ENCODE results near the gene SLC12A7.
A peak's percentile ranks its signal among the peaks of the same experiment; 100 is the strongest.

The SLC12A7 gene

DNA sequence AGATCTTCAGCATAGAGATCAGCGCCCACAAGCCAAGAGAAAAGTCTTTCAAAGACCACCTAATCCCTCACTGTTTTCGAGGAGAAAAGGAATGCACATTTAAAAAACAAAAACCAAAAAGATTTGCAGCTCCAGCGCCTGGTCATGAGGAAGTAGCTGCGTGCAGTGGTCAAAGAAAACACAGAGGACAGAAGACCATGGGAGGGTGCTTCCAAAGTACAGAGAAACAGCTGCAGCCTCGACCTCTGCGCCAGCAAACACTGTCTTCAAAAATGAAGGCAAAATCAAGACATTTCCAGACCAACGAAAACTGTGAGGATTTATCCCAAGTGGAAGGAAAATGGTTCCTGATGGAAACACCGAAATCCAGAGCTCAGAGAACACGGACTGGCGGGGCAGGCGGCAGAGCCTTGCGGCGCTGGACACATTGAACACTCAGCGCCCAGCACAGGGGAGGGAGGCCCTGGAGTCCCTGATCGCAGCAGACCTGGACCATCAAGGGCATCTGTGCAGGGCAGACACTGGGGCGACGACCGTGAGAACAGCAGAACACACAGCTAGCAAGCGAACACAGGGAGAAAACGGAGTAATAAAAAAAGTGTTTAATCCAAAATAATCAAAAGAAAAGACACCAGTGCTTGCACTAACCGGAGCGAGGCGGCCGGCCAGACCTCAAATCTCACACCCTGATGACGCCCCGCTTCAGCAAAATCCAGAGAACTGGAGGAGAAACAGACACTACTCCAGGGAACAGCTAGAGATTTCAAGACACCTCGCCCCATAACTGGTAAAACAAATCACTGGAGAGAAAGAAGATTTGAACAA lies 12.6 kb upstream of the SLC12A7 start:
- DNase-seq: no peak

DNA sequence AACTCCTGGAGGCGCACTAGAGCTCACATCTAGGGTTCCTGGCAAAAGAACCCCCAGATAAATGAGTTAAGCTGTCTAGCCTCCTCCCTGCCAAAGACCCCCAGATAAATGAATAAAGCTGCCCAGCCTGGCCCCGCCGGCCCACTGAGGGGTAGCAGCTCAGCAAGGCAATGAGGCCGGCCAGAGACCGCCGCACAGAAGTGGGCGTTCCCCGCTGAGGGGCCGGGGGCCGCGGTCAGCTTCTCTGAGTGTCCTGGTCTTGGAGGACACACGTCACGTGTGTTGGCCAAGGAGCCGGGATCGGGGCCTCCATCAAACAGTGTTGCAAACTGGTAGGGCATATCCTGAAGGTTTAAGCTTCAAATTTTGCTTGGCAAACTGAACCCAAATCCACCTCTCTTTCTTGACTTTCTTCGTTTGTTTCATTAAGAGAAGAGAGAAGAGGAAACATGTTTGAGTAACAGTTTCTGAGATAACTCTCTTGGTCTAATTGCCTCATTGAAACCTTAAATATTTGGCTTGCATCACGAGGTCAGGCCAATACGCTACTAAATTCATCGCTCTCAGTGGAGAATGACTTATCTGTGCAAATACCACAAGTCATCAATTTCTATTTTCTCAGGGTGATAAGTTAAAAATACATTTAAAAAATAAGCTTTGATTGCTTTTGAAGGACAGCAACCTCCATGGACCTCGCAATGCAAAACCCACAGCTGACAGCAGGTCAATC lies 11.7 kb upstream of the SLC12A7 start:
- no peak for DNase-seq

DNA sequence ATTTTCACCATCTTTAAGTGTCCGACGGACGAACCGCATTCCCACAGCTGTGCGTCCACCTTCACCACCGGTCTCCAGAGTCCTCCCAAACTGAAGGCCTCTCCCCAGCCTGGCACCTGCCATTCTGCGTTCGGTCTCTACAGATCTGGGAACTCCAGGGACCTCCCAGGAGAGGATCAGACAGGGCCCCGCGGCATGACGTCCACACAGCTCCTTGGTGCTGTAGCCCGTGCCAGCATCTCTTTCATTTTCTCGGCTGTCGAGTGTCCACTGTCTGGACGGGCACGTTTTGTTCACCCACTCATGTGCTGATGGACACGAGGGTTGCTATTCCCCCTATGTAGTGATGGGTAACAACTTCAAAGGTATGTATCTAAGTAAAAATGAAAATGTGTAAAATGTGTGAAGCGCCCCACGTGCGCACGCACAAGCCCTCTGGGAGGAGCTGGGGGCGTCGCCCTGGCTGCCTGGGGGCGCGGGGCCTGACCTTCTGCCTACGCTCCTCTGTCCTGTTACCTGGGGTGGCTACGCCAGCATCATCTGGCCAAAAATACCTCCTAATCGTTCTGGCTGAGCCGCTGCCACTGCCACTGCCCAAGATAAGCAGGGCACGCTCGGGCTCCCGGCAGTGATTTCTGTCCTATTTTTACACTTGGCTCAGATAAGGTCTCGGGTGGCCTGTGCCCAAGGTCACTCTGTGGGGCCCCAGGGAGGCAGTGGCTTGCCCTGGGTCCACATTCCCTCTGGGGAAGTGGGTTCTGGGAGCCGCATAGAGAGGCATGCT lies 10.8 kb upstream of the SLC12A7 start:
- DNase-seq: no peak

DNA sequence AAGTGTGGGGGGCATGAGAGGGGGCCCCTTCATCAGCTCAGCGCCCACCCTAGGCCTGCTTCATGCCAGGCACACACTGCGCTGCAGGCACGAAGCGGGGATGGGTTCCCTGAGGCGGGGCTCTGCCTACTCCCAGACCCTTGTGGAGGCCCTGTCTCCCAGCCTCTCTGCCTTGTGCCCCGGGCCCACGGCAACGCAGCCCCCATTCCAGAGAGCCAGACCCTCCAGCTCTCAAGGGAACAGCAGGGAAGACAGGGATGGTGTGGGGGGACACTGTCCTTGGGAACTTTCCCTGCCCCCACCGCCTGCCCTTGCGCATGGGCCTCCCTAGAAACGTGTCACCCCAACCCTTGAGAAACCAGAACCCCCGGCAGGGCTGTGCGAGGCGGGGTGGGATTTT lies 10.0 kb upstream of the SLC12A7 start:
- DNase-seq: no peak

DNA sequence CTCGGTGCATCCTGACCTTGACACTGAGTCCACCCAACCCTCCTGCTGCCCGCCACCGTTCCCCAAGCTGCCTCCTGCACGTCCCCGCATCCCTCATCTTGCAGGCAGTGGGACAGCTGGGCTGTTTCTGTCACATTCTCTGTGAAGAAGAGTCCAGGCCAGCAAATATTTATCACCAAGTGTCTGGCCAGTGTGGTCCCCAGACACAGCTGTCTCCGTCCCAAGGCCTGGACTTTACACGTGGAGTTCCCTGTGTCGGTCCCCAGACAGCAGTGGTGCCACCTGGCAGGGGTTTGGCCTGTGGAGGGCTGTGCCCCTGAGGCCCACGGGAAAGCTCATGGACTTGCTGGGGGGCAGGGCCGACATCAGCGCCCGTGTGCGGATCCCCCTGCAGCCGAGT lies 9.2 kb upstream of the SLC12A7 start:
- no peak for DNase-seq

DNA sequence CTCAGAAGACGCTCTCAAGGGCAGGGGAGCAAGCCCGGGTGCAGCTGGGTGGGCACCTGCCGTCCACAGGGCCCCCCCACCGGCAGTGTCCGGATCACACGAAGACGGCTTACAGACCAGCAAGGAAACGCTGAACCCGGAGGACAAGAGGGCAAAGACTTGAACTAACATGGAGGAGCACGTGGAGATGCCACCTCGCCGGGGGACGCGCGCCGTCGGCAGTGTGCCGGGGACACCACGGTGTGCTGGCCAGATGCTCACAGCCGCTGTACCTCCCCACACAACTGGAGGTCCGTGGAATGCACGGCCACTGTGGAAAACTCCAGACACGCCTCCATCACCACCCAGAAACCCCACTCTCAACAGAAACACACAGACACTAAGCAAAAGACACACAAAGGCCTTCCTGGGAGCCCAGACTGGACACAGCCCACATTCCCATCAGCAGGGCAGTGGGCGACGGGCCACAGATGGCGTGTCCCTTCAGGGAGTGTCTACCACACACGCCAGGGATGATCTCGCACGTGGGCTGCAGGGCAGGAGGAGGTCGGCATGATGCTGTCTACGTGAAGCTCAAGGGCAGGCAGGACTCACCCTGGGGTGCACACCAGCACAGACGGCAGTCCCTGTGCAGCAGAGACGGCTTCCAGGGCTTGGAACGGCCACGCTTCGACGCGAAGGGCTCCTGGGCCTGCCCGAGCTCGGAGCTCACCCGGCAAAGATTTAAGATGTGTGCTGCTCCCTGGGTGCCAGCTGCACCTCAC lies 8.6 kb upstream of the SLC12A7 start:
- no peak for DNase-seq

DNA sequence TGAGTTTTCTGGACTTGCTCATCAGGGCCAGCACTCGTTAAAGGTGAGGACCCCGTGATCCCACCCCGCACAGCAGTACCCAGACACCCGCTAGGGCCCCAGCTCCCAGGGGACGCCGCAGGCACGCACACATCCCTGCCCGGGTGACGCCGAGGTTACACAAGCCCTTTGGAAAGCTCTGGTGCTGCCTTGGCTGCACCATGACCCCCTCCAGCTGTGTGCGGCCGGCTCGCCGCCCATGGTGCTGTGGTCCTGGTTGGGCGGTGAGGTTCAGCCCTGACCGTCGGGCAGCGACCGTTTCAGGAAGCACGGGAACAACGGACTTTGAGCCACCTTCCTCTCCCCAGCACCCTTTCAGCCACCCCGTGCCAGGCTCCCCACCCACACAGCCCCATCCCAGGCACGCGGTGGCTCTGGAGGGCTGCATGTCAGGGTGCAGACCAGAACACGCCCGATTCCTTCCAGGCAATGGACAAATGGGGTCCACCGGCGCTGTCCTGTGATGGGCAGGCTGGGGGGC lies 7.5 kb upstream of the SLC12A7 start:
- no peak for DNase-seq

DNA sequence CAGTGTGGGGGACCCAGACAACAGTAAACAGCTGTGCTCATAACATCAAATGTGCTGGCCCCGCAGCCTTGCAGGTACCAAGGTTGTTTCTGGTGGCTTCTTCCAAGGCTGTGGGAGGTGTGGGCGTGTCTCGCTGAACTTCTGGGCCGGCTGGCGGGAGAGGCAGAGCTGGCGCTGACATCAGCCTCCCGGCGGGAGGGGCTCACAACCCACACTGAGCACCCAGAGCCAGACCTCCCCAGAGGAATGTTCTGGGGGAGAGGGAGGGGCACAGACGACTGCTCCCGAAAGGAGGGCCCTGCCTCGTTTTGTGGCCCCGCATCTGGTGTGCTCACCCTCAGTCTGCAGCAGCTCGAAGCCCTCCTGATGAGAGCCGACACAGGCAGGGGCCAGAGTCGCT lies 6.9 kb upstream of the SLC12A7 start:
- DNase-seq: no peak

DNA sequence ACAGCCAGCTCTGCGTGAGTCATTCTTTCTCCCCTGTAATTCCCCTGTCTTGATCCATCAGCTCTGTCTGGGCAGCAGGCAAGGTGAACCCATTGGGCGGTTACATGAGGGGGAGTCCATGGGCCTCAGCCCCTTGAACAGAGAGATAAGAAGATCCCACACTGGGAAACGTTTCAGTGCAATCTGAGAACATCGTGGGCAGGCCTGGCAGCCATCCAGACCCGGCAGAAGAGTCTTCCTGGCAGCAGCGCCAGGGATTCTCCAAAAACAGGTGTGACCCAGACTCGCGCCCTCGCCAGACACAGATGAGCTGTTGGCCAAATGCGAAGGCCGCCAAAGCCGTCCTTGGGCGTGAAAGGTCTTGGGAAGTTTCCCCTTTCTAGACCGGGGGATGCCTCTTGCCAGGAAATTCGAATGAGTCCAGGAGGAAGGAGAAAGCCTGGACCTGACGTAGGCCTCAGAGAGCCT lies 6.4 kb upstream of the SLC12A7 start:
- no peak for DNase-seq

DNA sequence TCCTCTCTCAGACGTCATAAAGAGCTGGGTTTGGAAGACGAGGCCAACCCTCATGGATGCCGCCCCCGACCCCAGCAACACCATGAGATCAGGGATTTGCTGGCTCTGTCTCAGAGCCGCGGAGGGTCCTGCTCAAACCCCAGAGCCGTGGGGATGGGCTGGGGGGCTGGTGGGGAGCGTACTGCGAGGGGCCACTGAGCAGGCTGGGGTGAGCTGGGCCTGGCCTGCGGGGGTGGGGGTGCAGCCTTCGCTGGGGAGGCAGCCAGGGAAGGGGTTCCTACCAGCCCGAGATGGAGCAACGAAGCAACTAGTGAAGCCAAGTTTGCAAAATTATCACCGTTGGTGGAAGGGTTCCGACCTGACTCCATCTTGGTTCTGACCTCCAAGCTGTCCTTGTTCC lies 5.1 kb upstream of the SLC12A7 start:
- no peak for DNase-seq

DNA sequence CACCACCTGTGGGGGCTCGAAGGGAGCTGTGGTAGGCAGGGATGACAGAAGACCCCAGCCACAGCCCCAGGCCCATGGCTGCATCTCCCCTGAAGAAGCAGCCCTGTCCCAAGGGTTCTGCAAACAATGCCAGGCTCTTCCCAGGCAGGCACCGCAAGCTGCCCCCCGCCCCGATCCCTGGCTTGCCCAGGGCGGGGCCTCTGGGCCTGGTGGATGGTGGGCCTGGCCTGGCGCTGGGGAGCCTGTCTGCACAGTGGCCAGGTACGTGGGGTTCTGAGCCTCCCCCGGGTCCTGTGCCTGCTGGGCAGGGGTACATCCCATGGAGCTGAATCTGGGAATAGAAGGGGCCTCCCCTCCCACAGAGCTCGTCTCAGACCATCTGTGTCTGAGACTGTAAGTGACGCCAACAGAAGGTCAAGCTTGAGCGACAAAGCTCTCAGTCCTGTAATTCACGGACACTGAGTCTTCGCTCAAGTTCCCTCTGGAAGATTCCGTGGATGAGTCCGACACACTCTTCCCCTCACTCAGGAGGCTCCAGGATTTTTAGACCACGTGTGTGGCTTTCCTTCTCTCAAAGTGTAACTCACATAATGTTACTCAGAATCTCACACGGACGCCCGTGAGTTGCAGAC lies 4.4 kb upstream of the SLC12A7 start:
- DNase-seq: no peak

DNA sequence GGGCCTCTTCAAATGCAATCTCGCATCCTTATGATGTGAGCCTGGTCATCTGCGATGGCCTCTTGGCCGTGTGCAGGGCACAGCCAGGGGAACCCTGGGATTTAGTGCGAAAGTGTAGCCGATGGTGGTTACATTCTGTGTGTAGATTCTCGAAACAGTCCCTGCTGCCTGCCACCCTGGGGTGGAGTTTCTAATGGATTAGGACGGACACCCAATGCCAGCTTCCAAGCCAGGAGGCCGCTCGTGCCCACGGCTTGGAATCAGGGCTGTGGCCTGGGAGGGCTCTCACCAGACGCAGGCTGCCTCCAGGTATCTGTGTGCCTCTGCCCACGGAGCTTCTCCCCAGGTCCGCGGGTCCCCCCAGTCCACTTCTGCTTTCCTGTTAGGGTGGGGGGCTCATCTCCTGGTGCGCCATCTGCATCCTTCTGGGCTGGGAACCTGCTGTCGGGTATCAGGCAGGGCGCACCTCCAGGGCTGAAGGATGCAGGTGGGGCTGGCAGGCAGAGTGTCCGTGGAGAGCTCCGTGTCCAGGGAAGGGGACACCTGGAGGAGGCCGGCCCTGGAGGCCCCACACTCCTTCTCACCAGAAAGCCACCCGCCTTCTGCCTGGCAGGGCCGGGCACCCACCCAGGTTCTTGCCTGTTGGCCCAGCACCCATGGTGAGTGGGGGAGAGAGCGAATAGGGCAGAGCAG lies 3.4 kb upstream of the SLC12A7 start:
- DNase-seq: no peak

DNA sequence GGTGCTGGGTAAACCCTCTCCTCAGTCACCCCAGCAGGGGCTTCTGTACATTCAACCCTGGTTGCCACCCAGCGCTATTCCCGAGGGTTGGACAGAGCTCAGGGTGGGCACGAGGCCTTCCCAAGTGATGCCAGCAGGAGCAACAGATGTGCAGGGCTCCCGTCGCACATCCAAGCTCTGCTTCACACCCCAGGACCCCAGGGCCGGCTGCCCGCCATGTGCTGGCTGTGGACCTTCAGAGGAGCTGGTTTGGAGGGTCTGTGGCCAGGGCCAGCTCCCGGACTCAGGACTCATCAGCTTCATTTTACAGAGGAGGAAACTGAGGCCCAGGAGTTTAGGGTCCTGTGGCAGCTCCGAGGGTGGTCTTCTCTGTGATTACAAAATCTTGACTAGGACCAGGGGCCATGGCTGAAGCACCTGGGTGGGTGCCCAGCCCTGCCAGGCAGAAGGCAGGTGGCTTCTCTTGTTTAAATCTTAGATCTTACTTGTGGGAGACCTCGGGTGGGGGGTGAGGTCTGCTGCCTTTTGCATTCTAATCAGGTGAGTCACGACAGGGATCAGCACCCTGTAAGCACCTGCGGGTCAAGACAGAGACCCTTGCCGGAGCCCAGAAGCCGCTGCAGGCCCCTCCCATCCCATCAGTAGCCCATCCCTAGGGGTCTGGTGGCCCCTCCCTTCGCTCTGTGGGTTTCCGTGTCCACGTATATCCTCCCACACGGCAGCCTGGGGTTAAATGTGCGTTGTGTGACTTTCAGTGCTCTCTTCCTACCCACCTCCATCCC lies 2.1 kb upstream of the SLC12A7 start:
- no peak for DNase-seq

DNA sequence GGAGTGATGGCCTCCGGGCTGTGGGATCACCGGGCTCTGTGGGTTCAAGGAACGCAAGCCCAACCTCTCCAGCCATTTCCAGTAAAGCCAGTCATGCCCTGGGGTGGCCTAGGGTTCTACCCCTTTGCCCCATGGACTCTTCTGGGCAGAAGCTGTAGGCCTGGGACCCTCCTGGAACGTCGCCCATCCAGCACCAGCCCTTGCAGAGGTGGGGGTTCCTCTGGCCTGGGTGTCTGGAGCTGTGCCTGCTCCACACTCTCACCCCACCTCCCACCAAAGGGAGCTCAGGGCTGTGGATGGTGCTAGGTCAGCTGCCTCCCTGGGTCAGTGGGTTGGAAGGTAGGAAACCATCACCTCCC lies 1.4 kb upstream of the SLC12A7 start:
- DNase-seq: no peak

DNA sequence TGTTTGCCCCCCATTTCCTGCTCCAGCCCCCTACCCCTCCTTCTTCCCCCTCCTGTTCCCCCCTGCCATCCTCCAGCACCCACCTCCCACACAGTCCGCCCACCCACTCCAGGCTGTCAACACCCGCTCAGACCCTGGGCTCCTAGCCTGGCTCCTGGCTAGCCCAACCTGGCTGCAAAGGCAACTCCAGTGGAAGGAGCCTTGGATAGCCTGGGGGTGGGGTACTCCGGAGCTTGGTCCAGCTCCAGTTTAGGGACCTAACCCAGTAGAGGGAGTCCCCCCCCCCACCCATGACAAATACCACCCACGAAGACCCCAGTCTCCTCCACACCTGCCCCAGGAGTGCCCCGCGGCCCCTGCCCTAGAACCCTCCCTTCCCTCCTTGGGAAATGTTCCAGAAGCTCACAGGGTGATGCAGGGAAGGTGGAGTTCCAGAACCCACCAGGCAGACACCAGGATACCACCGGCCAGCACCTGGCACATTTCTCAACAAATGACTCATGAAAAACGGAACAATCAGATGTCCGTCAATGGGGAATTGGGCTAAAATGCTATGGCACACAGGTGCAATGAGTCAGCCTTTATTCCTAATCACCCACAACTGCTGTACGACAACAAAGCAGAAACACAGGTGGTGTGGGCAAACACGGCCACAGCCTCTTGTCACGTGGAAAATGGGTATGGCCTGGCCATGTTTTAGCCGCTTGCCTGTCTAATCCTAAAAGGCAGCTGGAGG lies 901 bp upstream of the SLC12A7 start:
- DNase-seq: no peak

DNA sequence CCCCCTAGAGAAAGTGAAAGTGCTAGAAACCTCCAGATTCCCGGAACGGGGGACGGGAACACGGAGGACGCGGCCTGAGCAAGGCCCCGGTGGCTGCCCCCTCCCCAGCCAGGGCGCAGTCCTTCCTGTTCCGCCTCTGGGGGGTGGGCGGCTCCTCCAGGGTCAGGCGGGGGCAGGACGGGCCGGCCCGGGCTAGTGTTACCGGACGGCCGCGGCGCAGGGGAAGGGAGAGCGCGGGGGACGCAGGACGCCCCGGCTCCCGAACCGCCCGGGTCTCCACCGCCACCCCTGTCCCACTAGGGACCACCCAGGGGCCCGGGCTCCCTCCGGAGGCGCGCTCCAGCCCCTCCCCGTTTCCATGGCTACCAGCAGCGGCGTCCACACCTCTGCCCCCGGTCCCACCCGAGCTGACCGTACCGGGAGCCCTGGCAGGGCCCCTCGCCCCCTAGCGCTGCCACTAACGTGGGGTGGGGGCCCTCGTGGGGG lies 579 bp downstream of the SLC12A7 start:
- peak; percentile 43 for DNase-seq

DNA sequence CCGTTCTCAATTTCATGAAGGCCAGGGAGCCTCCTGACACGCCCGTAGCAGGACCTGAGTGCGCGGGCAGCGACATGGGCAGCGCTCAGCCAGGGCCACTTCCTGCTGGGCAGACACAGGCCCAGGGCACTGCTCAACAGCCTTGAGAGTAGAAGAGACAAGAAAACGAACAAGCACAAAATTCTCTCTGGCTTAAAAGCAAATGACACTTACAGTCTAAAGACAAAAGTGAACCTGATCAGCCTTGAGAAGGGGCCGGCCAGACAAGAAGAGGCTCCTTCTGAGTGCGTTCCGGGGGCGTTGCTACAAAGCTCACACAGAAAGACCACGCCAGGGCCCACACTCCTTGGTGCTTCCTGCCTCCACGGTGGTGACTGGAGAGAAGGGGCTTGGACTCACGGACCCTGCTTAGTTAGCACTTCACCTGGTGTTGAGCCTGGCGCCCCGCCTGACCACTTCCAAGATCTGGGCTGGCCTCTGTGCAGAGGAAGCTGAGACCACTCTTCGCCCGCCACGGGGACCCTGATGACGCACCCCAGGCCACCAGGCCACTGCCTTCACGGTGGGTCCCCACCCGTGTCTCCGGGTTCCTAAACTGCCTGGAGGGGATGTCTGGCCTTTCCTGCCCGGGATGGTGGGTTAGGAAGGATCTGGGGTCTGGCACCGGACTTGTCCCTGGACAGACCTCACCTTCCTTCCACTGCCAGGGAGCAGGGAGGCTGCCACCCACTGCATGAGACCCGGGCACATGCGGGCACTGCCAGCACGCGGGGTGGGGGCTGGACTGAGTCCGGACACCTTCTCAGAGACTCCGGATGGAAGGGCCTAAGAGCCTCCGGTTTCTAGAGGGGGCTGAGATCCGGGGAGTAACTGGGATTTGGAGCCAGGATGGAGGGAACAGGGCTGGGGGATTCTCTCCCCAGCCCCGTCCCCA lies 1.3 kb downstream of the SLC12A7 start:
- no peak for DNase-seq

DNA sequence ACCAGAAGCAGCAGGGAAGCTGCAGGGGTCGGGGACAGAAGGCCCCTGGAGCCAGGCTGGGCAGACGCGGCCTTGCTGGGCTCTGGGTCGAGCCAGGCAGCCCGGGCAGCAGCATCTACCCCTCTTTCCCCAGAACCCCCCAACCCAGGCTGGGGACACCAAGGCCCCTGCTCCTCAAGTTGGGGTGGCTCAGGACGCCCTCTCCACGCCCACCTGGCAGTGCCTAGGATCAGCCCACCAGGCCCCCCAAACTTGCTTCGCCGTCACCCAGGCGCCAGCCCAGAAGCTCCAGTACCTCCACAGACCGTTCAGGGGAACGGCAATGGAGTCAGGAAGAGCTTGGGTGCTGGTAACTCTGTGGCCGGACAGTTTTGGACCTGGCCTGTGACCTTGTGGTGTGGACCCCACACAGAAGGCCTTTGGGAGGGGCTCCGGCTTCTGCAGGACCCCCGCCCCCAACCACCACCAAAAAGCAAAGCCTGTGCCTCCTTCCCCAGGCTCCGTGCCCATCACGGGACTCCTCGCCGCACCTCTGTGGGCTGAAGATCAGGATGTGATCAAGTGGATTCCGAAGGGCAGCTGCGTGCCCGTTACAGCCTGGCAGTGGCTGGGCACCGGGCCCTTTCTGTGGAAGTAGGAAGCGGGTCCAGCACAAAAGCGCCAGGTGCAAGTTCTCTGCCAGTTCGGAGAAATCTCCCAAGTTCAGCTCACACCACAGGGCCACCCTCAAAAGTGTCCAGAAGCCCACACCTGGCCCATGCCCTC lies 2.1 kb downstream of the SLC12A7 start:
- no peak for DNase-seq
